SJCRH30 (cell line): Measurements from ENCODE around the gene SEMA4A. TPM values are rescaled to one million over a fixed set of nuclear protein-coding genes. Genes with fewer than 3 reads are reported as not detected.
"Not testable (repeated sequence)": the region's sequence is repeated elsewhere in the genome, so short reads cannot be mapped to it uniquely, and the experiment has no call there.

Source experiments
- DNase-seq, 2 experiments: peaks; one replicate each; pipeline ENCODE4 v3.0.0-alpha.2; 2015 to 2020
- H3K27ac ChIP-seq: fragments of 250-450 bp; sonication (Bioruptor Pico); 2 replicates; pipeline ENCODE4 v1.5.1; 2020; ENCODE audit warnings: mild to moderate bottlenecking, moderate library complexity
- H3K27me3 ChIP-seq: fragments of 250-450 bp; sonication (Bioruptor Pico); 2 replicates; pipeline ENCODE4 v1.5.1; 2020; ENCODE audit warnings: mild to moderate bottlenecking, moderate library complexity
- H3K36me3 ChIP-seq: fragments of 250-450 bp; sonication (Bioruptor Pico); 2 replicates; pipeline ENCODE4 v1.5.1; 2020; ENCODE audit warnings: mild to moderate bottlenecking, moderate library complexity
- H3K4me1 ChIP-seq: fragments of 250-450 bp; sonication (Bioruptor Pico); 2 replicates; pipeline ENCODE4 v1.5.1; 2020; ENCODE audit warnings: mild to moderate bottlenecking, moderate library complexity
- H3K4me3 ChIP-seq: fragments of 250-450 bp; sonication (Bioruptor Pico); 2 replicates; pipeline ENCODE4 v1.5.1; 2020; ENCODE audit warnings: mild to moderate bottlenecking, moderate library complexity
- H3K9me3 ChIP-seq: fragments of 250-450 bp; sonication (Bioruptor Pico); replicated peaks from 2 replicates; pipeline ENCODE4 v1.5.1; 2020; ENCODE audit warnings: mild to moderate bottlenecking, moderate library complexity
- total RNA-seq: library from RNA; depleted of rRNA; stranded (reverse); fragments of >200 nt; shearing (Covaris generic); gene quantifications from 2 replicates; pipeline ENCODE4 v1.2.3, GENCODE V29; 2014

The SEMA4A gene
- total RNA-seq, 1 experiment from 2014 or later: 2.1 TPM

DNA sequence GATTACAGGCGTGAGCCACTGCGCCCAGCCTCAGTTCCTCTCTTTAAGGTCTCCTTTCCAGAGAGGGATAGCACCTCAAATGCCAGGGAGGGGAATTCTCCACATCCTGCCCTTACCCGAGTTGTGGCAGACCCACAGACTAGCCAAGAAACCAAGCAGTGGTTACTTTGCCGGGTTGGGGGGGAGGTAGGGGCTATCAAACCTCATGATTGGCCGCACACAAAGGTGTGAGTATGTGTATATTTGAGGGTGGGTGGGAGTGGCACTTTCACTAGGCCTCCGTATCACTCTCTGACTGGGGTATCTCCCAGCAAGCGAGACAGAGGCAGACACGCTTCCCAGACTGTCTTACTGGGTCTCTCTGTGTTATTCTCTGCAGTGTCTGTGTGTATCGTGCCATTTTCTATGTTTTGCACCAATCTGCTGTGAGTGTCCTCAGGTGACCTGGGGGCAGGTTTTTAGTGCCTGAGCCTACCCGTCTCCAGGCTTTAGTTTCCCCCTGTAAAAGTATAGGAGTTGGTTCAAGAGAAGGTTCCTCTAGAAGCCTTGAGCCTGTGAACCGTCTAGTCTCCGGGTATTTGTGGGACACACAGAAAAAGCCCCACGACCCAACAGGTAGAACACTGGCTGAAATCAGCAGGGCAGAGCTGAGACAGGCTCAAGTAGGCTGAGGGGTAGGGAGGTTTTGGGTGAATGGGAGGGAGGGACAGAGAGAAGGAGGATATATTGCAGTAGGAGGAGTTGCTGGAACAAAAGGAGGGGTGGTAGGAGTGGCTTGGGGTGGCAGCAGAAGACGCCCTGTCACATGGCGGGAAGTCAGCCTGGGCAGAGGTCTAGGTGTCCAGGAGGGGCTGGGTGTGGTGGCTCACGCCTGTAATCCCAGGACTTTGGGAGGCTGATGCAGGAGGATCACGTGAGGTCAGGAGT, 28.6 kb upstream of the SEMA4A start:
- no peak overlapping the region for H3K4me3 ChIP-seq
- DNase-seq: no peak
- H3K36me3 ChIP-seq: no peaks in the 10 kb centered on the region

DNA sequence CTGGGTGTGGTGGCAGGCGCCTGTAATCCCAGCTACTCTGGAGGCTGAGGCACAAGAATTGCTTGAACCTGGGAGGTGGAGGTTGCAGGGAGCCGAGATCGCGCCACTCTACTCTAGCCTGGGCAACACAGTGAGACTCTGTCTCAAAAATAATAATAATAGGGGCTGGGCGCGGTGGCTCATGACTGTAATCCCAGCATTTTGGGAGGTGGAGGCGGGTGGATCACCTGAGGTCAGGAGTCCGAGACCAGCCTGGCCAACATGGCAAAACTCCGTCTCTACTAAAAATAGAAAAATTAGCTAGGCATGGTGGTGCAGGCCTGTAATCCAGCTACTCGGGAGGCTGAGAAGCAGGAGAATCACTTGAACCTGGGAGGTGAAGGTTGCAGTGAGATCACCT, 27.8 kb upstream of the SEMA4A start:
- H3K4me3 ChIP-seq, H3K27me3 ChIP-seq, DNase-seq, H3K9me3 ChIP-seq, H3K36me3 ChIP-seq, H3K27ac ChIP-seq: not testable (repeated sequence)
- H3K4me1 ChIP-seq: peaks cover 86% of the 10 kb centered on the region

More for the DNA sequence above, 28.6 kb upstream of the SEMA4A start:
- Histone ChIP-seq H3K4me1 (peaks cover 90% of the 10 kb centered on the region), H3K27me3 (no peaks in the 10 kb centered on the region), H3K9me3 (no peaks in the 10 kb centered on the region), H3K27ac (peak overlapping the region; percentile 96)

DNA sequence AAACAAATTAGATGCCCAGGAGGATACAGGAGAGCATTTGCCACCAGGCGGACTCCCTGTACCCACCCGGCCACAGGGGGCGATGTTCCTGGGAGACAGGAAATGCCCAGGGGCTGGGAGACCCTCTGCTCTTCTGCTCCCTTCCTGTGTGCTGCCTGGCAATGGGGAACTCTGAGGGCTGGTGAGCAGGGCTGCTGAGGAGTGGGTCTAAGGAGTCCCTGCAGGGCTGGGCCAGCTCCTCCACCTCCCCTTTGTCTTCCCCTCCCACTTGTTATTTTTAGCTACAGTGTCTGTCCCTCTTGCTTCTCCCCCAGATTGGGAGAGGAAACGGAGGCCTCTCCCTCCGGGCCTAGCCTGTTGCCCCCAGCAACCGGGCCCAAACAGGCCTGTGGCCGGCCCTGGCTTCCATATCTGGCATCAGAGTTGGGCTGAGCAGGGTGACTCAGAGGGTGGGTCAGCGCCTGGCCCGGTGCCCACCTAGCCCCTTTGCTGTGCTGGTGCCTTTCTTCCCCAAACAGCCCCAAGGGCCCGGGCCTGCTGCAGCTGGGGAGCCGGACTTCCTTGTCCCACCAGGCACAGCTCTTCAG, 27.2 kb upstream of the SEMA4A start:
- no peaks in the 10 kb centered on the region for H3K27me3 ChIP-seq
- H3K4me3 ChIP-seq: no peak overlapping the region
- H3K27ac ChIP-seq: peak overlapping the region; percentile 48
- no peaks in the 10 kb centered on the region for H3K9me3 ChIP-seq
- H3K4me1 ChIP-seq: peaks cover 80% of the 10 kb centered on the region
- peaks cover 5% of the 10 kb centered on the region for H3K36me3 ChIP-seq
- peak; percentile 90 to 93 for DNase-seq

DNA sequence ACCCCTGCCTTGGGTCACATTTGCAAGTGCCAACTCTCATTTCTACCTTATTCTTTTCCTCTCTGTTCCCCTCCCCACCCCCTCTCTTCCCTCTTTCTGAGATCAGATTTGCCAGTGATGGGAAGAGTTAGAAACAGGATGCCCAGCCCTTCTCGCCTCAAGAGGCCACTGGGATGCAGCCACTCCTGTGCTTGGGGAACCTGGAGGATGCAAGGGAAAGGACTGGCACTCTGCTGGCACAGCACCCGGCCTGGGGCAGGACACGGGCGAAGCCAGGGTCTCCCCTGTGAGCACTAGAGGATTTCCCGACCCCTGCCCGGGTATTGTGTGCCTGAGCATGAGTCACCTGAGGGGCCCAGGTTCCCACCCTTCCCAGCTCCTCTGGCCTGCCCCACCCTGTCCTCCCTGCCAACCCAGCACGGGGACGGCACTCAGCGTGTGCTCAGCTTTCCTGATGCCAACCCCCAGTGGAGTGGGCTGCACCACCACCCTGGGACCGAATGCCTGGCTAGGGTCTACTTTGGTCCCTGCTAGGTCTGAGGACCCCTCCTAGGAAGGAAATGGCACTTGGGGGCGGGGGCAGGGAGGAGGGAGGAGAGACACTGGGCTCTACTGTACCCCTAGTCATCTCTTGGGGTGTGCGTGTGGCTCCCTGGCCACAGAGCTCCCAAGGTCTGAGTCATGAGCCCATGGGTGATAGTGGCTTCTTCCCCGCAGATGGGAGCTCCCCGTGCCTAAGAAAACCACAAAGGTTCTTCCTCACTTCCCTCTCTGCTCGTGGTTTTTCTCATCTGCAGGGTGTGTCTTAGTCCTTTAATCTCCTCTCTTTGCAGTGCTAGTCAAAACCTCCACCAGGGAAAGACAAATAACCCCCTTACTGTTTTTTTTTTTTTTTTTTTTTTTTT, 26.5 kb upstream of the SEMA4A start:
- no peaks in the 10 kb centered on the region for H3K27me3 ChIP-seq
- no peak overlapping the region for H3K4me3 ChIP-seq
- no peaks in the 10 kb centered on the region for H3K9me3 ChIP-seq
- H3K36me3 ChIP-seq: peaks cover 10% of the 10 kb centered on the region
- no peak for DNase-seq
- peaks cover 72% of the 10 kb centered on the region for H3K4me1 ChIP-seq
- H3K27ac ChIP-seq: peak overlapping the region; percentile 48

DNA sequence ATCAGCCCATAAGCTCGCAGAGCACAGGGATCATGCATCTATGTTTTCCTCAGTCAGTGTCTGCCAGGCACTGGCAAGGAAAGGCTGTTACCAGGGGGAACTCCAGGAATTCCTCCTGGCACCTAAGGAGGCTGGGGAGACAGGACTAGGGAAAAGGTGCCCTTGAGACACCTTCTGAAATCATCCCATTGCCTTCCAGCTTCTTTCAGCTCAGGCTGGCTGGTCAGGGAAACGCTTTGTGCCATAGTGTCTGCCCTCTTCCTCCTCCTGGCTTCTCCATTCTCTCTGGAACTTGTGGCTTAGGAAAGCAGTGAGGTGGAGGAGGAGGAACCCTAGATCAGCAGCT, 25.1 kb upstream of the SEMA4A start:
- Histone ChIP-seq H3K4me3 (no peak overlapping the region), H3K27ac (peak overlapping the region; percentile 96), H3K36me3 (peaks cover 18% of the 10 kb centered on the region), H3K9me3 (no peaks in the 10 kb centered on the region), H3K4me1 (peaks cover 58% of the 10 kb centered on the region), H3K27me3 (no peaks in the 10 kb centered on the region)
- DNase-seq: no peak

DNA sequence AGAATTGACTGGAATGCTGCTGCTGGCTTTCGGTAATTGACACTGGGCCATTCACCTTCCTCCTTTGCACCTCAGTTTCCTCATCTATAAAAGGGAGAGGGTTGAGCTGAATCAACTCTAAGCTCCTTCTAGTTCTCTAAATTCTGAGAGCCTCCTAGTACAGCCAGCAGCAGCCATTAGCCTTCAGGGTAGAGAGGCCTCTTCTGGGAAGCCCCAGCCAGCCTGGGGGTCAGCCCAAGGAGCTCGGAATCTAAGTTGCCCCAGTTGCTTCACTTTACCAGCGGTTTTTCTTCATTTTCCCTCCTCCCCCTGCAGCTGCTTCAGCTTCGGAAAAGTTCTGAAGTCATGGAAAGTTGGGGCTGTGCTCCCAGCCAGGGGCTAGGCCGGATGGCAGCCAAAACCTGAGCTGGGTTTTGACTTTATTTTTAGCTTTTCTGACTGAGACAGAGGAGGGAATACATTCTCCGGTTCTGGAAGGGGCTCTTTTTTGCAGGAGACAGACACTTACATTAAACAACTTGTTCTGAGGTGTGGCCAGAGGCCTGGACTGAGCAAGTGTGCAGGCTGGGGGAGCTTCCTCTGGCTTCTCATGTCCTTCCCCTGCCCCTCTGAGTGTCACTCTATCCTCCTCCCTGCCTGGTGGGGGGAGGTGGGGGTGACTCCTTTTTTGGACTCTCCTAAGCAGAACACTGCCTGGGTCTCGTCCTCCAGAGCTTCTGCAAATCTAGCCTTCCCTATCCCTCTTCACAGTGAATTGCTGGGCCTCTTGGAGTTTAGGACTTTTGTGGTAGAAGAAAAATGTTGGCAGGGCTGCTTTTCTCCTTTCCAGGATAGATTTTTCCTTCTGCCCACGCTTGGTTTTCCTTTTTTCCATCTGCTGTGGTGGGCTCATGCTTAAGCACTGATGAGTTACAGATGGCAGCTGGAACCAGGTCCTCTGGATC, 24.5 kb upstream of the SEMA4A start:
- Histone ChIP-seq H3K4me1 (peaks cover 54% of the 10 kb centered on the region), H3K27ac (peak overlapping the region; percentile 96), H3K4me3 (no peak overlapping the region), H3K27me3 (no peaks in the 10 kb centered on the region), H3K9me3 (no peaks in the 10 kb centered on the region), H3K36me3 (peaks cover 21% of the 10 kb centered on the region)
- no peak for DNase-seq

DNA sequence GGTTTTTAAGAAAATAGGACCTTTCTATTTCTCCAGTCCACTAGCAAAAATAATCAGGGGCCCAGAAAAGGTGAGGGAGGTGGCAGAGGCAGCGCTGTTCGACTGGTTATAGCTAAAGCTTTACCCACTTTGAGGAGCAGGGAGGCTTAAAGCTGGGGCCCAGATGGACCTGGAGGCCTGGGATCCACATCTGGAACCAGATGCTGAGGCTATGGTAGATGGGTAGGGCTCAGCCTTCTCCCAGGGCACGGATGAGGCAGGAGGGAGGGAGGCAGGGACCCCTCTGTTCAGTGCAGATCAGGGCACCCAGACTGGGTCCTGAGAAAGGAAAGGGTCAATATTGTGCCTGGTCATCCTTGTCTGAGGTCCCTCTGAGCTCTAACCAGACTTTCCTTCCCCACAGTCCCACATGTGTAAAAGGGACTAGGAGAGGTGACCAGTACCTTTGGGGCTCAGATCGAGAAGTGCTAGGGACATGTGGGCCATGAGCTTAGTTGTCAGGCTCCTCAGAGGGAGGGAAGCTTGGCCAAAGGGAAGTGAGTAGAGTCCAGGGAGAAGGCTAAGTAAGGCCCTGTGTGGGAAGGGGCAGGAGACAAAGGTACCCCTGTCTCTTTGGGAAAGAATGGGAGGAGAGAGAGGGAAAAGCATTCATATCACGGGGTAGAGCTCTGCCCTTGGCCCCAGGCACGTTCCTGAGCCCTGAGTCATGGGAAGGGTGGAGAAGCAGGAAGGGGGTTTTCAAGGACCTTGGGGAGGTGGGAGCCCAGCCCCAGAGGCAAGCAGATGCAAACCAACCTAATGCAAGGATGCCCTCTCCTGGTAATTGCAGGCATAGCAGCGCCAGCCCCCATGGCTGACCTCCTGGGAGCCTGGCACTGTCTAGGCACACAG, 23.5 kb upstream of the SEMA4A start:
- H3K36me3 ChIP-seq: peaks cover 31% of the 10 kb centered on the region
- H3K27me3 ChIP-seq: no peaks in the 10 kb centered on the region
- H3K9me3 ChIP-seq: no peaks in the 10 kb centered on the region
- H3K4me1 ChIP-seq: peaks cover 44% of the 10 kb centered on the region
- H3K27ac ChIP-seq: peak overlapping the region; percentile 96
- DNase-seq: peak; percentile 98
- no peak overlapping the region for H3K4me3 ChIP-seq

DNA sequence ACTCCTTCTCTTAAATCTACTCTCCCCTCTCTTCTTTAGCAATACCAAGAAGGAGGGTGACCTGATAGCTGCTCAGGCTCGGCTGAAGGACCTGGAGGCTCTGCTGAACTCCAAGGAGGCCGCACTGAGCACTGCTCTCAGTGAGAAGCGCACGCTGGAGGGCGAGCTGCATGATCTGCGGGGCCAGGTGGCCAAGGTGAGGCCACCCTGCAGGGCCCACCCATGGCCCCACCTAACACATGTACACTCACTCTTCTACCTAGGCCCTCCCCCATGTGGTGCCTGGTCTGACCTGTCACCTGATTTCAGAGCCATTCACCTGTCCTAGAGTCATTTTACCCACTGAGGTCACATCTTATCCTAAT, 22.8 kb upstream of the SEMA4A start:
- Histone ChIP-seq H3K27ac (no peak overlapping the region), H3K4me1 (peaks cover 39% of the 10 kb centered on the region), H3K36me3 (peaks cover 36% of the 10 kb centered on the region), H3K27me3 (no peaks in the 10 kb centered on the region), H3K4me3 (no peak overlapping the region), H3K9me3 (no peaks in the 10 kb centered on the region)
- DNase-seq: no peak

DNA sequence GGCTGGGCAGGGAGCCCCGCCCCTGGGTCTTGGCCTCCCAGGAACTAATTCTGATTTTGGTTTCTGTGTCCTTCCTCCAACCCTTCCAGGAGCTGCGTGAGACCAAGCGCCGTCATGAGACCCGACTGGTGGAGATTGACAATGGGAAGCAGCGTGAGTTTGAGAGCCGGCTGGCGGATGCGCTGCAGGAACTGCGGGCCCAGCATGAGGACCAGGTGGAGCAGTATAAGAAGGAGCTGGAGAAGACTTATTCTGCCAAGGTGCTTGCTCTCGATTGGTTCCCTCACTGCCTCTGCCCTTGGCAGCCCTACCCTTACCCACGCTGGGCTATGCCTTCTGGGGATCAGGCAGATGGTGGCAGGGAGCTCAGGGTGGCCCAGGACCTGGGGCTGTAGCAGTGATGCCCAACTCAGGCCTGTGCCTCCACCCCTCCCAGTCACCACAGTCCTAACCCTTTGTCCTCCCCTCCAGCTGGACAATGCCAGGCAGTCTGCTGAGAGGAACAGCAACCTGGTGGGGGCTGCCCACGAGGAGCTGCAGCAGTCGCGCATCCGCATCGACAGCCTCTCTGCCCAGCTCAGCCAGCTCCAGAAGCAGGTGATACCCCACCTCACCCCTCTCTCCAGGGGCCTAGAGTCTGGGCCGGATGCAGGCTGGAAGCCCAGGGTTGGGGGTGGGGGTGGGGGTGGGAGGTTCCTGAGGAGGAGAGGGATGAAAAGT, 18.5 kb upstream of the SEMA4A start:
- H3K27me3 ChIP-seq: no peaks in the 10 kb centered on the region
- H3K36me3 ChIP-seq: peaks cover 63% of the 10 kb centered on the region
- no peaks in the 10 kb centered on the region for H3K9me3 ChIP-seq
- no peak overlapping the region for H3K27ac ChIP-seq
- peaks cover 2% of the 10 kb centered on the region for H3K4me1 ChIP-seq
- no peak for DNase-seq
- no peak overlapping the region for H3K4me3 ChIP-seq

DNA sequence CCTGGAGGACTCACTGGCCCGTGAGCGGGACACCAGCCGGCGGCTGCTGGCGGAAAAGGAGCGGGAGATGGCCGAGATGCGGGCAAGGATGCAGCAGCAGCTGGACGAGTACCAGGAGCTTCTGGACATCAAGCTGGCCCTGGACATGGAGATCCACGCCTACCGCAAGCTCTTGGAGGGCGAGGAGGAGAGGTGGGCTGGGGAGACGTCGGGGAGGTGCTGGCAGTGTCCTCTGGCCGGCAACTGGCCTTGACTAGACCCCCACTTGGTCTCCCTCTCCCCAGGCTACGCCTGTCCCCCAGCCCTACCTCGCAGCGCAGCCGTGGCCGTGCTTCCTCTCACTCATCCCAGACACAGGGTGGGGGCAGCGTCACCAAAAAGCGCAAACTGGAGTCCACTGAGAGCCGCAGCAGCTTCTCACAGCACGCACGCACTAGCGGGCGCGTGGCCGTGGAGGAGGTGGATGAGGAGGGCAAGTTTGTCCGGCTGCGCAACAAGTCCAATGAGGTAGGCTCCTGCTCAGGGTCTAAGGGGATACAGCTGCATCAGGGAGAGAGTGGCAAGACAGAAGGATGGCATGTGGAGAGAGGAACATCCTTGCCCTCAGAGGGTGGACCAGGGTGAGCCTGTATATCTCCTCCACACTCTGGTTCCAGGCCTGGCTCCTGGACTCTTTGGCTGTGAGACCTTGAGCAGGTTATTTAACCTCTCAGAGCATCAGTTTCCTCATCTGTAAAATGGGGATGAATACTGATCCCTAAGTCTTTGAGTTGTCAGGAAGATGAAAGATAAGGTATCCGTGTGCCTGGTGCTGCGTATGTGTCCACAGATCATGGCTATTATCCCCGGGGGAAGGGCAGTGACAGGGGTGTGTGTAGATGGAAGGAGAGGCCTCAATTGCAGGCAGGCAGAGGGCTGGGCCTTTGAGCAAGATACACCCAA, 17.2 kb upstream of the SEMA4A start:
- no peak for DNase-seq
- H3K36me3 ChIP-seq: peaks cover 58% of the 10 kb centered on the region
- no peak overlapping the region for H3K27ac ChIP-seq
- no peaks in the 10 kb centered on the region for H3K9me3 ChIP-seq
- no peaks in the 10 kb centered on the region for H3K27me3 ChIP-seq
- no peak overlapping the region for H3K4me3 ChIP-seq
- H3K4me1 ChIP-seq: no peaks in the 10 kb centered on the region

DNA sequence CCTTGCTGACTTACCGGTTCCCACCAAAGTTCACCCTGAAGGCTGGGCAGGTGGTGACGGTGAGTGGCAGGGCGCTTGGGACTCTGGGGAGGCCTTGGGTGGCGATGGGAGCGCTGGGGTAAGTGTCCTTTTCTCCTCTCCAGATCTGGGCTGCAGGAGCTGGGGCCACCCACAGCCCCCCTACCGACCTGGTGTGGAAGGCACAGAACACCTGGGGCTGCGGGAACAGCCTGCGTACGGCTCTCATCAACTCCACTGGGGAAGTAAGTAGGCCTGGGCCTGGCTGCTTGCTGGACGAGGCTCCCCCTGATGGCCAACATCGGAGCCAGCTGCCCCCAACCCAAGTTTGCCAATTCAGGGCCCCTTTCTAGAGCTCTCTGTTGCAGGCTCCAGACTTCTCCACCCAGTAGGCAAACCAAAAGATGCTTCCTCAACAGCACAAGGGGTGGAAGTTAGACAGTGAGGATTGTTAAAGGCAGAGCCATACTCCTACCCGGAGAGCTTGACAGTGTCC, 16.4 kb upstream of the SEMA4A start:
- no peak for DNase-seq
- Histone ChIP-seq H3K36me3 (peaks cover 53% of the 10 kb centered on the region), H3K27me3 (no peaks in the 10 kb centered on the region), H3K9me3 (no peaks in the 10 kb centered on the region), H3K4me3 (no peak overlapping the region), H3K27ac (no peak overlapping the region), H3K4me1 (no peaks in the 10 kb centered on the region)

DNA sequence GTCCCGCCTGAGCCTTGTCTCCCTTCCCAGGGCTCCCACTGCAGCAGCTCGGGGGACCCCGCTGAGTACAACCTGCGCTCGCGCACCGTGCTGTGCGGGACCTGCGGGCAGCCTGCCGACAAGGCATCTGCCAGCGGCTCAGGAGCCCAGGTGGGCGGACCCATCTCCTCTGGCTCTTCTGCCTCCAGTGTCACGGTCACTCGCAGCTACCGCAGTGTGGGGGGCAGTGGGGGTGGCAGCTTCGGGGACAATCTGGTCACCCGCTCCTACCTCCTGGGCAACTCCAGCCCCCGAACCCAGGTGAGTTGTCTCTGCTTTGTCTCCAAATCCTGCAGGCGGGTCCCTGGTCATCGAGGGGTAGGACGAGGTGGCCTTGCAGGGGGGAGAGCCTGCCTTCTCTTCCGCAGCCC, 14.9 kb upstream of the SEMA4A start:
- Histone ChIP-seq H3K27ac (no peak overlapping the region), H3K4me1 (no peaks in the 10 kb centered on the region; the same call in 1 of the 2 replicates), H3K4me3 (no peak overlapping the region), H3K36me3 (peaks cover 45% of the 10 kb centered on the region), H3K27me3 (no peaks in the 10 kb centered on the region), H3K9me3 (no peaks in the 10 kb centered on the region)
- no peak for DNase-seq
